GM21367 (cell line): ENCODE measurements around the gene HHIPL1.

ENCODE experiments used
- ATAC-seq: cut with Tn5 transposase; IDR thresholded peaks from one replicate; pipeline ENCODE4 v1.9.1; 2021; ENCODE audit not compliant: unreplicated experiment

Gene HHIPL1

DNA sequence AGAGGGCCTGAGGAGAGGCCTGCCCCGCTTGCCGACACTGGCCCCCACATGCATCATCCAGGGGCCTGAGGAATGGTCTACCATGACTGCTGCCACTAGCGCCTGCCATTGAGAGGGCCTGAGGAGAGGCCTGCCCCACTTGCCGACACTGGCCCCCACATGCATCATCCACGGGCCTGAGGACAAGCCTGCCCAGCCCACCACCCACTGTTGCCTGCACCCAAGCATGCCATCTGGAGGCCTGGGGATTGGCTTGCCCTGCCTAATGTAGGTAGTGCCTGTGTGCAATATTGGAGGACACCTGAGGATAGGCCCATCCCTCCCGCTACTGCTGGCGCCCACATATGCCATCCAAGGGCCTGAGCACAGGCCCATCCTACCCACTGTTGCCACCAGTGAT, 63.5 kb downstream of the HHIPL1 start:
- no peak for ATAC-seq

DNA sequence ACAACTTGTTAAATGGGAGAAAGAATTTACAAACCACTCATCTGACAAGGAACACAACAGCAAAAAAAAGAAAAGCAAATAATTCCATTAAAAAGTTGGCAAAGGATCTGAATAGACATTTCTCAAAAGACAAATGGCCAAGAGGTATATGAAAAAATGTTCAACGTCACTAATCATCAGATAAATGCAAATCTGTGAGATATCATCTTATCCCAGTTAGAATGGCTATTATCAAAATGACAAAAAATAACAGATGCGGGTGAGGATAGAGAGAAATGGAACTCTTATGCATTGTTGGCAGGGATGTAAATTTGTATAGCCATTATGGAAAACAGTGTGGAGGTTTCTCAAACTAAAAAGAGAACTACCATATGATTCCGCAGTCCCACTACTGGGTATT, 69.0 kb downstream of the HHIPL1 start:
- ATAC-seq: no peak

GRCh38 chr14:99715266-99716000, 70.5 kb downstream of the HHIPL1 start:
- no peak for ATAC-seq

DNA sequence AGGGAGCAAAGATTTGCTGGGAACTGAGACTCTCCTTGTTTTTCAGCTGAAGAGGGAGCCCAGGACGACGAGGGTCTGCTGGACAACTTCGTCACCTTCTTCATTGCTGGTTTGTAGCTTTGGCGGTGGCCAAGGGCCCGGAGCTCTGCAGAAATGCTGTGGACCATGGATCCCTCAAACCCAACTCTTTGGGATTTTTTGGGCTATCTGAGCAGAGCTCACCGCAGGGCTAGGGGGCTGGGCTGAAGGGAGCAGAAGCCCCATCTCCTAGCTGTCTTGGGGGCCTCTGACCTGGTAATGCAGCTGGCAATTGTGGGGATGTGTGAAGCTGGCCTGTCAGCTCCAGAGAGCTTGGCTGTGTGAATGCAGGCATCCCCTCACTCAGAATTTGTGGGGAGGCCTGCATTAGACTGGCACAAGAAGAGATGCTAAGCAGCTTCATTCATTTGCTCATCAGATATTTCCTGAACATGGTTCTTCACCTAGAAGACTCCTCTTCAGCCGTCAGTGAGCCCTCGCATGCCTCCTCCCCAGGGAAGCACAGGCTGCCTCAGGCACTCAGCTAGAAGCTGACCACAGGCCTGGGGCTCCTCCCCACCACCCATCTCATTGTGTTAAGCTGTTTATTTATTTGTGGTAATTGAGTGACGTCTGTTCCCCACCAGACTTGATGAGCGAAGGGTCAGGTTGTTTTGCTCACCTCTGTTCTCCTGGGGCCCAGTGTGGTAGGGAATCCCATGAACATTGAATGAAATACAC, 71.3 kb downstream of the HHIPL1 start:
- no peak for ATAC-seq

- ATAC-seq: no peak
Observed at GRCh38 chr14:99716850-99717681, 72.1 kb downstream of the HHIPL1 start.

GRCh38 chr14:99717682-99718013, 72.7 kb downstream of the HHIPL1 start:
- no peak for ATAC-seq

GRCh38 chr14:99718031-99718810, 73.3 kb downstream of the HHIPL1 start:
- ATAC-seq: peak; percentile 98

- ATAC-seq: peak; percentile 50
Observed at GRCh38 chr14:99718811-99719192, 73.9 kb downstream of the HHIPL1 start.

GRCh38 chr14:99720941-99721791, 76.2 kb downstream of the HHIPL1 start:
- ATAC-seq: no peak

DNA sequence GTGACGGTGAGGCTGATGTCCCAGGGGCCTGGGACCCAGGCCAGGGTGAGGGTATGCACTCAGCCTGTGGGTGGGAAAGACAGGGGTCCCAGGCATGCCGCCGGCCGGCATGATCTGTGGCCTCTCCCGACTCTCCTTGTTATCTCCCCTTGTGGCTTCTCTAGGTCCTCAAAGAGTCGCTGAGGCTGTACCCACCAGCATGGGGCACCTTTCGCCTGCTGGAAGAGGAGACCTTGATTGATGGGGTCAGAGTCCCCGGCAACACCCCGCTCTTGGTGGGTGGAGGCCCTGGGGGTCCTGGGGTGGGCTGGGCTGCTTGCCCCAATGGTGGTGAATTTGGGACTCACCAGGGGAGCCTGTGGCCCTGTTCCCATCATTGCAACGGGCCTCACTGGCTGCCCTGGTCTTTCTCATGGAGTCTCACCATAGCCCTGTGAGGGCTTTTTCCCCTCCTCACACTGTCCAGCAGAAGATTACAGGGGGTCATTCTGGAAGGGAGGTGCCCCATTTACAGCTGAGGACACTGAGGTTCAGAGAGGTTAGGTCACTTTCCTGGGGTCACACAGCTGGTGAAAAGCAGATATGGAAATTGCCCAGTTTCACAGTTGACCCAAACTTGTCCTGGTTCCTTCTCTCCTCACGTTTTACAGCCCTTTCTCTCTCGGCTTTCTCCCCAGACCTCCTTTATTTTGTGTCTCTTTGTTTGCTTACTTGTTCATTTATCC, 77.0 kb downstream of the HHIPL1 start:
- ATAC-seq: no peak

DNA sequence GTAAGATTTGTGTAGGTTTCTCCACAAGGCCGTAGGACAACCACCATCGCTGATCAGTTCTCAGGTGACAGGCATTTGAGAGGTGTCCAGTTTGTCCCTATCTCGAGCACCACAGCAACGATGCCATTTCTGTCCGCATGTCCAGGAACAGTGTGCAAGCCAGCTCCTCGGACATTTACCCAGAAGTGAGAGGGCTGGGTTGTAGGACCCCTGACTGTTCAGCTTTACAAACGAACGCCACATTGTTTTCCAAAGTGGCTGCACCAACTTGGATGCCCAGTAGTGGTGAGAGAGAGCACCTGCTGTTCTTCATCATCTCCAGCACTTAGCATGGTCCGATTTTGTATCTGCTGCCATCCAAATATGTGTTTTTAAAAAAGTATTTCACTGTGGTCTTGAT, 77.8 kb downstream of the HHIPL1 start:
- ATAC-seq: no peak

GRCh38 chr14:99724196-99724891, 79.4 kb downstream of the HHIPL1 start:
- ATAC-seq: no peak

- no peak for ATAC-seq
Observed at GRCh38 chr14:99724939-99725773, 80.2 kb downstream of the HHIPL1 start.

GRCh38 chr14:99725774-99726537, 81.0 kb downstream of the HHIPL1 start:
- no peak for ATAC-seq

- no peak for ATAC-seq
Observed at GRCh38 chr14:99726538-99727095, 81.7 kb downstream of the HHIPL1 start.

DNA sequence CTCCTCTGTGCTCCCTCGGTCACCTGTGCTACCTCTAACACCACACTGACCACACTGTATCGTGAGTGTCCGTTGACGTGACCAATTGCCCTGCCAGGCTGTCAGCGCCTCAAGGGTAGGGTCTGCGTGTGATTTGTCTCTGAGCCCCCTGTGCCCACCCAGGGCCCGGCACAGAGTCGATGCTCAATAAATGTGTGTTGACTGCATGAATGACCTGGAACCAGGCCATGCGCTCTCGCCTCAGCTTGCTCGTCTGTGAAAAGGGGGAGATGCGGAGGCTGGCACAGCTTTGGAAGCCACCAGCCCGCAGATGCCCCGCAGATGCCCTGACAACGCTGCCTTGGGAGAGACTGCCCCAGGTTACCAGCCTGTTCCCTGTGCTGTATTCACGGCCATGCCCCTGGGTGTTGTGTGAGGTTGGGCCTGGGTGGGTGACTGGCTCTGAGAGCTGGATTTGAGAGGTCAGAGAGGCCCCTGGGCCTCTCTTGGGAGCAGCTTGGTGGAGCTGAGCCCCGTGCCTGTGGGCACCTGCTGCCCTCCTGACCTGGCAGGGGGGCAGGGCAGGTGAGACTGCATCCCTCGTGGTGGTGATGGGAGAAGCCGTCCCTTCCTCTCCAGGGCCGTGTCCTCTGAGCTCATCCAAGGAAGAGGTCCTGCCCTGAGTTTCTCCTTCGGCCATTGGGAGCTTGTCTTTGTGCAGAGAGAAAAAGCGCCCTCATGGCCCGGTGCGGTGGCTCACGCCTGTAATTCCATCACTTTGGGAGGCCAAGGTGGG, 82.4 kb downstream of the HHIPL1 start:
- ATAC-seq: no peak
